Thyroid gland (tissue), 4 donors: ENCODE measurements around the gene SRSF8. TPM values are rescaled to one million over a fixed set of nuclear protein-coding genes. Genes with fewer than 3 reads are reported as not detected.
A peak's percentile ranks its signal among the peaks of the same experiment; 100 is the strongest.

Experiments used
- DNase-seq, 2 donors: peaks; one replicate each; pipeline ENCODE4 v3.0.0-alpha.2; 2019
- H3K27ac ChIP-seq, 3 donors: fragments of 200-600 bp; sonication (generic); 1 replicate in 2 of 3; 2 replicates in 1 of 3; pipeline ENCODE4 v1.5.1; 2016 to 2019; ENCODE audit warnings: mild to moderate bottlenecking in 1 of 3, moderate library complexity in 1 of 3
- H3K27me3 ChIP-seq: fragments of 200-600 bp; sonication (generic); one replicate; pipeline ENCODE4 v1.5.1; 2019
- H3K36me3 ChIP-seq, 2 donors: fragments of 200-600 bp; sonication (generic); one replicate each; pipeline ENCODE4 v1.5.1; 2016 to 2019
- H3K4me1 ChIP-seq, 2 donors: fragments of 200-600 bp; sonication (generic); one replicate each; pipeline ENCODE4 v1.5.1; 2017 to 2019
- H3K4me3 ChIP-seq, 3 donors: fragments of 200-600 bp; sonication (generic); replicated peaks in 1 of 3; 1 replicate in 2 of 3; 2 replicates in 1 of 3; pipeline ENCODE4 v1.5.1; 2016; ENCODE audit warnings: mild to moderate bottlenecking in 1 of 3
- H3K9me3 ChIP-seq: fragments of 200-600 bp; sonication (generic); one replicate; pipeline ENCODE4 v1.5.1; 2017
- CTCF ChIP-seq, 6 experiments: fragments of 200-600 bp in 3 of 6; fragments of 450-650 bp in 3 of 6; sonication (generic) in 3 of 6; IDR thresholded peaks; one replicate each; pipeline ENCODE4 v1.5.1; 2016 to 2019; ENCODE audit warnings: antibody characterized with exemption in 6 of 6, mild to moderate bottlenecking in 2 of 6, inconsistent platforms in 1 of 6, moderate library complexity in 1 of 6
- POLR2A ChIP-seq, 2 donors: fragments of 450-650 bp; IDR thresholded peaks; one replicate each; pipeline ENCODE4 v1.6.1; 2017; ENCODE audit warnings: antibody characterized with exemption in 2 of 2, mild to moderate bottlenecking in 2 of 2, moderate library complexity in 1 of 2
- WGBS, 2 donors: methylation state at CpG; one replicate each; pipeline ENCODE4 v1.1.5; 2017; 5-methylcytosine and 5-hydroxymethylcytosine counted together
- intact Hi-C: fragments of 100-400 bp; cut with DNase I; formaldehyde crosslinking; loops from one replicate; pipeline ENCODE4 v1.15.1; 2023
- total RNA-seq, 4 donors: library from RNA; depleted of rRNA; stranded (reverse); fragments of >200 nt; gene quantifications; one replicate each; pipeline ENCODE4 v1.2.3, GENCODE V29; 2016

SRSF8 gene
- total RNA-seq, 4 donors from 2014 or later, result 42.9 to 53.5 (median 51.8) TPM

- WGBS, 2 donors, result 95% methylated on average over 1 of the region's 1 CpG
- peaks cover 4 to 19% of the 10 kb centered on the region in 2 donors for H3K4me1 ChIP-seq
- no peak for TF ChIP-seq POLR2A (IDR thresholded peaks at IDR 0.05)
- no peak for TF ChIP-seq CTCF (IDR thresholded peaks at IDR 0.05)
- intact Hi-C loops, result no loop called here
- DNase-seq, result no peak
- no peaks in the 10 kb centered on the region for H3K36me3 ChIP-seq
- H3K27me3 ChIP-seq, result no peaks in the 10 kb centered on the region
- H3K9me3 ChIP-seq, result no peaks in the 10 kb centered on the region
- no peak overlapping the region for H3K27ac ChIP-seq
- H3K4me3 ChIP-seq, result no peak overlapping the region
Observed at GRCh38 chr11:95086836-95087570, 20.3 kb downstream of the SRSF8 start.

DNA sequence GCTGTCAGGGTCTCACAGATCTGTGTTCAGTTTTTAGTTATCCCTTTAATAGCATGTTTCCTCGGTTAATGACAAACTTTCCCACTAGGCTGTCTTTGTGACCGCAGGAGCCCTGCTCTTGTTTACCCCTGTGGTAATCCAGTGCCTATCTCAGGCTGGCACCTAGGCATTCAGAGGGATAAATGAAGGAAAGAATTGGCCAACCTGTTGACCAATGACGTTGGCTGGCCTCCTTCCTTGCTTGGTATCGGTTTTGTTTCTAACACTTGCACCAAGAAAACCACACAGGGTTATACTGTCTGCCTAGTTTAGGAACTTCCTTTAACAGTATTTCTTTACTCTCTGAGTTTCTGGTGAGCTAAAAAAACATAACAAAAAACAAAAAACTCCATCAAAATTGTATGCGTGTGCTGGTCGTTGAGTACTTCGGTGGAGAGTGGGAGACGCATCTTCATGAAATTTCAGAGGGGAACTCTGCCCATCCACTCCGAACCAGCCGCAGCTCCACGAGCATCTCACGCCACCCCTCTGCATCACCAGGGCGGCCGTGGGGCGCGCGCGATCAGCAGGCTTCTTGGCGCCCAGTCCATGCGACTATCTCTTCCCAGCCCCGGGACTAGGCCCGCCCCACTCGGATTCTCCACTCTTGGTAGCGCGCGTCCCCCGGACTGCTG, 22.4 kb downstream of the SRSF8 start:
- DNase-seq, result no peak
- Histone ChIP-seq H3K27ac (peak overlapping the region; percentile 63 to 97 (median 93)), H3K9me3 (no peaks in the 10 kb centered on the region), H3K4me3 (peak overlapping the region; percentile 52 to 88 (median 64)), H3K27me3 (no peaks in the 10 kb centered on the region), H3K36me3 (no peaks in the 10 kb centered on the region), H3K4me1 (peaks cover 4 to 34% of the 10 kb centered on the region in 2 donors)
- intact Hi-C loops, result no loop called here
- WGBS, 2 donors, result 14 to 34% methylated on average over 11 to 27 of the region's 27 CpGs
- TF ChIP-seq POLR2A (IDR thresholded peaks at IDR 0.05) (no peak), CTCF (IDR thresholded peaks at IDR 0.05) (no peak)

GRCh38 chr11:95089620-95090542, 23.2 kb downstream of the SRSF8 start, which contains the start of gene ENDOD1:
Gene ENDOD1, plus strand, starts transcription at chr11:95089846. Its CDS starts 82 bp downstream, at chr11:95089928.
- TF ChIP-seq CTCF (IDR thresholded peaks at IDR 0.05) (peak in 3 of 6 experiments; percentile 4 to 14 (median 12)), POLR2A (IDR thresholded peaks at IDR 0.05) (peak; percentile 45 to 95)
- 0% methylated on average over 8 to 20 of the region's 106 CpGs for WGBS, 2 donors
- intact Hi-C loops, result no loop called here

GRCh38 chr11:95091663-95092180, 25.0 kb downstream of the SRSF8 start:
- no peak overlapping the region for H3K27ac ChIP-seq
- intact Hi-C loops, result no loop called here
- no peaks in the 10 kb centered on the region for H3K36me3 ChIP-seq
- no peaks in the 10 kb centered on the region for H3K9me3 ChIP-seq
- no peak overlapping the region for H3K4me3 ChIP-seq
- H3K4me1 ChIP-seq, result peaks cover 15 to 55% of the 10 kb centered on the region in 2 donors
- DNase-seq, result no peak
- no peak for TF ChIP-seq CTCF (IDR thresholded peaks at IDR 0.05)
- TF ChIP-seq POLR2A (IDR thresholded peaks at IDR 0.05), result no peak
- H3K27me3 ChIP-seq, result no peaks in the 10 kb centered on the region

More at GRCh38 chr11:95089620-95090542, 23.2 kb downstream of the SRSF8 start, which contains the start of gene ENDOD1:
- peak; percentile 79 to 81 for DNase-seq
- peak within 1 kb of the TSS; percentile 93 to 97 (median 96) for H3K27ac ChIP-seq
- H3K27me3 ChIP-seq, result no peaks in the 10 kb centered on the region
- peak within 1 kb of the TSS; percentile 64 to 88 (median 85) for H3K4me3 ChIP-seq
- no peaks in the 10 kb centered on the region for H3K36me3 ChIP-seq
- H3K9me3 ChIP-seq, result no peaks in the 10 kb centered on the region
- H3K4me1 ChIP-seq, result peaks cover 4 to 41% of the 10 kb centered on the region in 2 donors
